NCI-H146 treated with DMSO at 0.1 percent for 48 hours (cell line): Measurements from ENCODE around the gene MIXL1.
"Not testable (repeated sequence)": the region's sequence is repeated elsewhere in the genome, so short reads cannot be mapped to it uniquely, and the experiment has no call there.

Source experiments
- DNase-seq: peaks from one replicate; lab custom pipeline; 2025; ENCODE audit not compliant: unreplicated experiment; lab: John Stamatoyannopoulos, UW

The MIXL1 gene

DNA sequence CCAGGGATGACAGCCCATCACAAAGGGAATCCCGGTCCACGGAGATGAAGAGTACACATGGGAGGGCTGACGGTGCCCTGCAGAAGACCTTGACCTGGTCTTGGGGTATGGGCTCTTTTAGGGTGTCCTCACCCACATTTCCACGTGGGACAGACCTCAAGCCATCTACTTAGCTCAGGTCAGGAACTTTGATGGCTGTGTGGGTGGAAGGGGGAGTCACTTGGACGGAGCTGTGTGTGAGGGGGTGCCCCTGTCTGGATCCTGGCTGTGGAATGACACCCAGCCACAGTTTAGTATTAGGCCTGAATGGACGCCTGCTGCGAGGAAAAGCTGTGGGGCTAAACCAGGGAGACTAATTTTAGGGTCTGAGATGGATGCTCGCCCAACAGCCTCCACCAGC is 10.9 kb upstream of the MIXL1 start:
- no peak for DNase-seq

DNA sequence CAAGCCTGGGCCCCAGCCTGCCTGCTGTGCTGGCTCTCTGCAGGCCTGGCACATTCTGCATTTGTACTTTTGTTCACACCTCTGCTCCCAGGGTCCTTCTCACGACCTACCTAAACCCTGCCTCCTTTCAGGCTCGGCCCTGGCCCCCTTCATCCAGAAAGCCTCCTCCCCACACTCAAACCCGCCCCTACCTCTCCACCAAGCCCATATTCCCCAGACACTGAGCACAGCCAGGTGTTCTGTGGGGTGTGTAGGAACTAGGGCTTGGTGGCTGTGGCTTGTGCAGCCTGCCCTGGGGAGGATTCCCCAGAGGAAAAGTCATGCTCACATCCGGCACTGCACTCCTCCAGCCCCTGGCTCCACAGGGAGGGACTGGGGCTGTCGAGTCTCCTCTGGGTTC is 8.2 kb upstream of the MIXL1 start:
- no peak for DNase-seq

DNA sequence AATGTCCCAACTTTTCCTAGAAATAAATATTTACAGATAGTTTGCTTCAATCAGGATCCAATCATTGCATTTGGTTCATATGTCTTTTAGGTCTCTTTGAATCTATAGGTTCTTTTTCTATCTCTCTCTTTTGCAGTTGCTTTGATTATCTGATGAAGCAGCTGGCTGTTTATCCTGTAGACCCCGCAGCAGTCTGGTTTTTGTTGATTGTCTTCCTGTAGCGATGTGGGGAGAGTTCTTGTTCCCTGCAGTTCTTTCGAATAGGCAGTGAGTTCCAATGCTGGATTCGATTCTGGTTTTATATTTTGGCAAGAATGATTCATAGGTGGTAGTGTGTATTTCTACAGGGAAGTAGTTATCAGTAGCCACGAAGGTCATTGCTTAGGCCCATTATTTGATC is 7.4 kb upstream of the MIXL1 start:
- DNase-seq = no peak

DNA sequence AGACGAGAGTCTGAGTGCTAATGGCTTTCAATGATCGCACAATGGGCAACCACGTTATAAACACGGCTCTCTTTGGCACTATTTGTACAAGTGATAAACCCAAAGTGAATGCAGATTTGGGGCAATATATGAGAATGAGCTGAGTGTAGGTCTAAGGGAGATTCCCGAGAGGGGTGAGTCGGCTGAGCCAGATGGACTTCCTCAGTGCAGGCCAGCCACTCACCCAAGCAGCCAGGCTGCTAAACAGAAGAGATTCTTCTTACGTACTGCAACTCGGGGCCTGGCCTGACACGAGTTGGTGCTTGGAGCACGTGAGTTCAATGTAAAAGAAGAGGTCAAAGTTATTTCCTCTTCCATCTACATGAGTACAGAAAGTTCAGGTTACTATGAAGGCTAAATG is 6.2 kb upstream of the MIXL1 start:
- no peak for DNase-seq

DNA sequence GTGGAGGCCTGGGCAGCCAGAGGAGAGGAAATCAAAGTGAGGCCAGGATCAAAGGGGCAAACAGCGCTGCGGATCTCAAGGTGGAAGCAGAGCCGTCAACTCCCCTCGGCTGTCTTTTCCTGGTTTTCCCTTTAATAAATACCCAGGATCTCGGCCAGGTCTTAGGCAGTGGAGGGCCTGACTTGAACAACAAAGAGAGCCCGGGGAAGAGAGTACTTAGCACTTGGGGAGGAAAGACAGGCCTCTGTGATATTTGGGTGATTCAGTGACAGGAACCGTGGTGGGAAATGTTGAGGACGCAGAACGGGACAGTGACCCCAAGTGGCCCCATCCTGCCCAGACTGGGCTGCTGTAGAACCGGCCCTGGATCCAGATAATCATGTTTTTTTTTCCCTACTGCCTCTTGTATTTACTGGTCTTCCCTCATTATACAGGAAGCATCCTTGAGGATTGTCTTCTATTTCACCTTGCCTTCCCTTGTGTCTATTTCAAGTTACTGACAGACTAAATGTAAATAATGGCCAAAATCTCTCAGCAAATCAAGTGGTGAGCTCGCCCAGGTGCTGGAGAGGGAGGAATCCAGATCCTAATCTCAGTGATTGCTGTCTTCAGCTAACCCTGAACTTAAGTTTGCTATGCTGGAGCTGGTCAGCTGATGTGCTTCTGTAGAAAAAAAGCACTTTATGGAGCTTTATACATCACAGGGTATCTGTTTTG is 2.8 kb upstream of the MIXL1 start:
- DNase-seq = no peak

DNA sequence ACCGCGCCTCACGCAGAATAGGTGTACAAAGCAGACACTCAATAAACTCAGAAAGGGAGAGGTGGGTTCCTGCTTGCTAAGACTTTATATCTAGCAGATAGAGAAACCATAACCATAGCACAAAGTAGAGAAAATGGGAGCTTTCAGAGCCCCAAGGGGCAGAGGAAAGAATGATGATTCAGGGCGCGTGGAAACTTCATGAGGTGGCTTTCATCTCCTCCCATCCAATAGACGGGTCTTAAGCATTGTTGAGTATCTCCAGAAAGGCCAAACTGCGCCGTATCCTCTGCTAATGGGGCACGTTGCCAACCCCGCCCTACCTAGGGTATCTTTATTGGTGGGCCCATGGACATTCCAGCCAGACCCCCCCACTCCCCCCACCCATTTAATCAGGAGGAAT is 778 bp upstream of the MIXL1 start:
- no peak for DNase-seq

DNA sequence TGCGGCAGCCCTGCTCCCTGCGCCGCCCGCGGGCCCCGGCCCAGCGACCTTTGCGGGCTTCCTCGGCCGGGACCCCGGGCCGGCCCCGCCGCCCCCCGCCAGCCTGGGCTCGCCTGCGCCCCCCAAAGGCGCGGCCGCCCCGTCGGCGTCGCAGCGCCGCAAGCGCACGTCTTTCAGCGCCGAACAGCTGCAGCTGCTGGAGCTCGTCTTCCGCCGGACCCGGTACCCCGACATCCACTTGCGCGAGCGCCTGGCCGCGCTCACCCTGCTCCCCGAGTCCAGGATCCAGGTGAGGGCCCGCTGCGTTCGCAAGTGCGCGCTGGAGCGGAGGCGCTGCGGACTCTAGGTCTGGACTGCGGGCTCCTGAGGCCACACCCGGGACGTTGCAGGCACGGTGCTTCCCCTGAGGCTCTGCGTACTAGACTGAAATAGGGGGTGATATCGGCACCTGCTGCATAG is 351 bp downstream of the MIXL1 start:
- no peak for DNase-seq

DNA sequence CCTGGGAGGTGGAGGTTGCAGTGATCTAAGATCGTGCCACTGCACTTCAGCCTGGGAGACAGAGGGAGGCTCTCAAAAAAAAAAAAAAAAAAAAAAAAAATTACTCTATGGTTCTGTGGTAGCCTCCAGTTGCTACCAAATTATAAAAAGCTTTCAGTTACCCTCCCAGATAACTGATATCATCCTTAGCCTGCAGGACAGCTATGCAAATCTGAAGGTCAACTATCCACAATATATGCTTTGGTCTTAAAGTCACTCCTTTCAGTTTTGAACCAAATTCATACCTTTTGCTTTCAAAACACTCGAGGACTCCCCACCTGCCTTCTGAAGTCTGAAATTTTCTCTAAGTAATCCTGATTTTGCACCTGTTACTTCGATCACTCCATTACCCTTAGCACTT is 3.1 kb downstream of the MIXL1 start:
- DNase-seq = no peak

DNA sequence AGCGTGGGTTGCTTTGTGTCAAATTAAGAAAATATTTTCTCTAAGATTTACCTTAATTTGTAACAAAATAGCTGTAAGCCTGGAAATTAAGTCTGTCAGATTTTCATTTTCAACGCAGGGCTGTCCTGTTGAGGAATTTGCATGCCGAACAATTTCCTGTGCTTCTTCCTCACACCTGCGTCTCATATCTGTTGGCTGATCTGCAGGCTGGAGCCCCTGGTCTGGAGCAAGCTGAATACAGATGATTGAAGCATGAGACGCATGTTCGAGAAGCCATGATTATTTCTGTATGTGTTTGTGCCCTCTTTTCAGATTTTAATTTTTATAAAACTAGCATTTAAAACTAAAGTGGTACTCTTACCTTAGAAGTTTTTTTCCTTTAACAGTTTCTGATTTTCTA is 9.8 kb downstream of the MIXL1 start:
- DNase-seq = no peak

DNA sequence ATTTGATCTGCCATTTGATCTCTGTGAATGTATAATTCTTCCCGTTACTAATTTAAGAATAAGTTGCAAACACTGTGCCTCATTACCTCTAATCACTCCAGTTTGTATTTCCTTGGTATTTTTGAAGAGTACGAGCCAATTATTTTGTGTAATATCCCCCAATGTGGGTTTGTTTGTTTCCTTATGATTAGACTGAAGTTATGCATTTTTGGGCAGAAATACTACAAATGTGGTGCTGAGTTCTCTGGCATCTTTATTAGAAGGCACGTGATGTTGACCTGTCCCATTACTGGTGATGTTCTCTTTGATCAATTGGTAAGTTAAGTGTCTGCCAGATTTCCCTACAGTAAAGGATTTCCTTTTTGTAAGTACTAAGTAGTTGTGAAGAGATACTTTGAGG is 10.3 kb downstream of the MIXL1 start:
- DNase-seq = no peak

DNA sequence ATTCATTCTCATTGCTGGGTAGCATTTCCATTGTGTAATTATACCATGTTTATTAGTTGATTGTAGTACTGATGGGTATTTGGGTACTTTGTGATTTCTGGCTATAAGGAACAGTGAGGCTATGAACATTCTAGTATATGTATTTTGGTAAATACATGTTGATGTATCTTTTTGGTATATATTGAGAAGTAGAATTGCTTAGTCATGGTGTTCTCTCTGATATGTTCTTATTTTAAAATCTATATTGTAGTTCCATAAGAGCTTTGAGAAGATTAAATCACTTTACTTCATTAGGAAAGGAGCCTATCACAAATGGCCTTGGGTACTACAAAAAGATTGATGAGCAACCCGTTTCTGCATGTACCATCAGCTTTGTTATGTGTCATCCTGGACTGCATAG is 13.4 kb downstream of the MIXL1 start:
- no peak for DNase-seq

DNA sequence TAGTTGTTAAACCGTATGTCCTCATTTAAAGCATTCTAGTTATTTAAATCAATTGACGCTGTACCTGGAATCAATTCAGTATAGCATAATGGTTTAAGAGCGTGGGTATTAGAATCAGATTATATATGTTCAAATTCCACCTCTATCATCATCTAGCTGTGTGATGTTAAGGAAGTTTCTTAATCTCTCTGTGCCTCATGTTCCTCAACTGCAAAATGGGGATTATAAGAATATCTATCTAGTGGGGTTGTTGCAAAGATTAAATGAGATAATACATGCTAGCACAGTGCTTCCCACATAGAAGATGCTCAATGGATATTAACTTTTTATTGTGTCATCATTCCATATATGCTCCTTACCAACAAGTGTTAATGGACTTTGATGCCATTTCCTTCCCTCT is 16.0 kb downstream of the MIXL1 start:
- no peak for DNase-seq

DNA sequence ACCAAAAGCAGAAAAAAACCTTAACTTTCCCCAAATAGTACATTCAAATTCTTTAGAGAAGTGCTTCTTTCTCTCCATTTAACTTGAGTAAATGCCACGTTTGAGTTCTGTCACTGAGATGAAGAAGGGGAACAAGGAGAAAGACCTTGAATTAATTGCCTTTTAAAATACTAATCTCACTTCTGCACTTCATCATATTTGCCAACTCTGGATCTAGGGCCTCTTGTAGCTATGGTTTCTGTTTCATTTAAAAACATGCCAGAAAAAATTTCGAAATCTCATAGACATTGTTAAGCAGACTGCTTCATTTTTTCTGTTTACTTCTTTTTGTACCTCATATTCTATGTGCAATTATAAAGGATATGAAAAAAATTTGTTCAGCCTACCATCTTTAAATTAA is 24.6 kb downstream of the MIXL1 start:
- no peak for DNase-seq

DNA sequence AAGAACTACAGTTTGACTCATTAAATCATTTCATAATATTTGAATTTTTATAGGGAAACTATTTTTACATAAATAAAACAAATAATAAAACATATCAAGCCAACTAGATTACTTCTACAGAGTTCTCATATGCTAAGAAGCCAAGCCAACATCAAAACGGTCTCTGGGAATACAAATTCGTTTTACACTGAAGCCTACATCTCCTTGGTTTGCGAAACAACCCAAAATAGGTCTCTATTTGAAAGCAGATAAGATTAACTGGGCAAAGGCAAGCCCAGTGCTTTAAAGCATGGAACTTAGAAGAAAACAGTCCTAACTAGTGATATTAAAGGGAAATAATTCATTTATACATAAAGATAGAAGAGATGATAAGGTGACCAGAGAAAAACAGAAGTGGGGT is 25.3 kb downstream of the MIXL1 start:
- DNase-seq = no peak

DNA sequence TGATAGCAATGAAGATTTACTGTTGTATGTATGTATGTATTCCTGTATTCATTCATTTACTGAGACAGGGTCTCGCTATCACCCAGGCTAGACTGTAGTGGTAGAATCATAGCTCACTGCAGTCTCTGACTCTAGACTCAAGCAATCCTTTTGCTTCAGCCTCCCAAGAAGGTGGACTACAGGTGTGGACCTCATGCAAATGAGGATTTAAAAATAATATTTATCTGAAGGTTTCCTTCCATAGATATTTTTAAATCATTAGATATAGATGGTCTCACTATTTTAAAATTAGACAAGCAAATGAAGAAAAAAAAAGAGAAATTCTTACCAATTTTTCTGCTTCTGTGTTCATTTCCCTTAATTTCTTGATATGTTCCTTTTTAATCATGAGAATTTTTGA is 27.0 kb downstream of the MIXL1 start:
- DNase-seq = no peak

DNA sequence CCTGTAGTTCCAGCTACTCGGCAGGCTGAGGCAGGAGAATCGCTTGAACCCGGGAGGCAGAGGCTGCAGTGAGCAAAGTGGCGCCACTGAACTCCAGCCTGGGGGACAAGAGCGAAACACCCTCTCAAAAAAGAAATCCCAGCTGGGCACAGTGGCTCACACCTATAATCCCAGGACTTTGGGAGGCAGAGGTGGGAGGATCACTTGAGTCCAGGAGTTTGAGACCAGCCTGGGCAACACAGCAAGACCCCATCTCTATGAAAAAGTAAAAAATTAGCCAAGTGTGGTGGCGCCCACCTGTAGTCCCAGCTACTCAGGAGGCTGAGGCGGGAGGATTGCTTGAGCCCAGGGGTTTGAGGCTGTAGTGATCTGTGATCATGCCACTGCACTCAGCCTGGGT is 29.4 kb downstream of the MIXL1 start:
- not testable (repeated sequence) for DNase-seq

DNA sequence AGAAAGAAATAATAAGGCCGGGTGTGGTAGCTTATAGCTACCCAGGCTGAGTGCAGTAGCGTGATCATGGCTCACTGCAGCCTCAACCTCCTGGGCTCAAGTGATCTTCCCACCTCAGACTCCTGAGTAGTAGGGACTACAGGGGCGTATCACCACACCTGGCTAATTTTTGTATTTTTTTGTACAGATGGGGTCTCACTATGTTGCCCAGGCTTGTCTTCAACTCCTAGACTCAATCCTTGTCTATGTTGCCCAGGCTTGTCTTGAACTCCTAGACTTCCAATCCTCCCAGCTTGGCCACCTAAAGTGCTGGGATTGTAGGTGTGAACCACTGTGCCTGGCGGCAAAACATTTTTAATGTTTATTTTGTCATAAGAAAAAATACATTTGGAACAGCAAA is 30.5 kb downstream of the MIXL1 start:
- DNase-seq = no peak

DNA sequence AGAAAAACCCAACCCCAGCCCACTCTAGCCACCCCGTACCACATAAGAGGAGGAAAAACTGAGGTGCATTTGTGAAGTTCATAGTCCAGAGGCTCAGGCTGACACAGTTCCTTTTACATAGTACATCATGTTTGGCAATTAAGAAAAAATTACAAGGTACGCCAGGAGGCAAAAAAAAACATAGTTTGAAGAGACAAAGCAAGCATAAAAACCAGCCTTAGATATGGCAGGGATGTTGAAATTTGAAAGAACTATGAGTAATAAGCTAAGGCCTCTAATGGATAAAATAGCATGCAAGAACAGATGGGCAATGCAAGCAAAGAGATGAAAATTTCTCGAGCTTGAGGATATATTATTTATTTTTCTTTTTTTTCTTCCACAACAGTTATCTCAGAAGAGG is 31.9 kb downstream of the MIXL1 start:
- DNase-seq = no peak

DNA sequence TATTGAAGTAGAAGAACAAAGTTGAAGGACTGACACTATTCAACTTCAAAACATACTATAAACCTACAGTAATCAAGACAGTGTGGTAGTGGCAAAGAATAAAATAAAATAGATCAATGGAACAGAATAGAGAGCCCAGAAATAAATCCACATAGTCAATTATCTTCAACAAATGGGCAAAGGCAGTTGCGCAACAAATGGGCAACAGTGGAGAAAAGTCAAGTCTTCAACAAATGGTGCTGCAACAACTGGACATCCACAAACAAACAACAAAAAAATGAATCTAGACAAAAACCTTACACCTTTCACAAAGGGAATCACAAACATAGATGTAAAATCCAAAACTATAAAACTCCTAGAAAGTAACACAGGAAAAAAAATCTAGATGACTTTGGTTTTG is 38.4 kb downstream of the MIXL1 start:
- no peak for DNase-seq

DNA sequence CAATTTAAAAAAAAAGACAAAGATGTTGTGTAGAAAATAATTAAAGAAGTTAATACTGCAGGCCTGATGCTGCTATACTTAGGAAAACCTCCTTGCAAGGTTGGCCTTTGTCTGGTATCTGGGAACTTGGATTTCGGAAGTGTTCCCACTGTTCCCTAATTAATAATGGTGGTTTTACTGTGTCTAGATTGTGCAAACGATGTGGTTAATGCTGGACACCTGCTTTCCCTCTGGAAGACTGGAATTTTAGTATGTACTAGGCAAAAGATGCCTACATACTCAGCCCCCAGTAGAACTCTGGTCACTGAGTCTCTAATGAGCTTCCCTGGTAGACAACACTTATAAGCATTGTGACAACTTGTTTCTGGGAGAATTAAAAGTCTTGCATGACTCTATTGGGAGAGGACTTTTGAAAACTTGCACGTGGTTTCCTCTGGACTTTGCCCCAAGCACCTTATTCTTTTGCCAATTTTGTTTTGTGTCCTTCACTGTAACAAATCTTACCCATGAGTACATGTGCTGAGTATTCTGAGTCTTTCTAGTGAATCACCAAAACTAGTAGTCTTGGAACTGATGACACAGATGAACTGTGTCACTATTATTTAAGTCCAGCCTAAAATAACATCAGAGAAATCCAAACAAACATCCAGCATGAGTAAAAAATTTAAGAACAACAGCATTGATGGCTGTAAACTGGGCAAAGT is 45.1 kb downstream of the MIXL1 start:
- DNase-seq = no peak

DNA sequence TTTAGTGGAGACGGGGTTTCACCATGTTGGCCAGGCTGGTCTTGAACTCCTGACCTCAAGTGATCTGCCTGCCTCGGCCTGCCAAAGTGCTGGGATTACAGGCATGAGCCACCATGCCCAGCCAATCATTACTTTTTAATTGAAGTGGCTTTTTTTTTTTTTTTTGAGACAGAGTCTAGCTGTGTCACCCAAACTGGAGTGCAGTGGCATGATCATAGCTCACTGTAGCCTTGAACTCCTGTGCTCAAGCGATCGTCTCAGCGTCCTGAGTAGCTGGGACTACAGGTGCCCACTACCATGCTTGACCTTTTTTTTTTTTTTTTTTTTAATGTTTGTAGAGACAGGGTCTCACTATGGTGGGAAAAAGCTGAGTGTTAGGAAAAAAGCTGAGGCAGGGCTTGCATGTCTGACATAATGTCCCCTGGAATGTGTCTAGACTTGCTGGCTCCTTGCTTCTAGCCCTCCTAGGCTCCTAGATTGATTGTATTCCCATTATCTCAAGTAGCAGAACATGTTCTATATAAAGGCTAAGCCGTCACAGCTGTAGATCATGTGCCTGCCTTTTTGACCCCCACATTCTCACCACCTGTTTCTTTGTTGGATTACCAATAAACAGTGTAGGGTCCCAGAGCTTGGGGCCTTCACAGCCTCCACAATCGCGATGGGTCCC is 48.9 kb downstream of the MIXL1 start:
- DNase-seq = not testable (repeated sequence)

DNA sequence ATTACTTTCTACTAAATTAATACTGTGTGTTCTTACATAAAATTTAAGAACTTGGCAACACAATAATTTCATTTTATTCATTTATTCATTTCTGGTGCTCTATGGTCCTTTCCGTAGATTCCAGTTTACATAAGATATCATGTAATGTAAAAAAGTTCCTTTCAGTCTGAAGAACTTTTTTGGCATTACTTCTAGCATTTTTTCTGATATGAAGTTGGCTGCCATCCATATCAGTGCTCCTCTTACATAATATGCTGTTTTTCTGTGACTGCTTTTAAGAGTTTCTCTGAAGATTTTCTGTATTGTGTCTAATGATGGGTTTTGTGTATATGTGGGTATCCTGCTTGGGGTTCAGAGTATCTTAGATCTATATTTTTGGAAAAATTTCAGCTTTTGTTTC is 50.7 kb downstream of the MIXL1 start:
- no peak for DNase-seq
